ENCODE data around the gene OR1J2. TPM values are rescaled to one million over a fixed set of nuclear protein-coding genes. Genes with fewer than 3 reads are reported as not detected.

OR1J2 gene
- polyA plus RNA-seq, 3 donors = not detected

- Histone ChIP-seq H3K27me3 (ENCODE audit: control insufficient read depth in 2 of 2, insufficient read depth in 2 of 2, low read length in 2 of 2) (no peaks in the 10 kb centered on the region), H3K9me3 (replicated peaks in 1 of 2; ENCODE audit: control insufficient read depth in 1 of 2, insufficient read depth in 1 of 2, low read length in 2 of 2) (no peaks in the 10 kb centered on the region), H3K27ac (ENCODE audit: low read depth in 1 of 2, low read length in 2 of 2) (no peak overlapping the region), H2AFZ (ENCODE audit: insufficient read depth, low read depth, low read length, poor library complexity, severe bottlenecking) (no peak overlapping the region), H3K4me1 (ENCODE audit: control insufficient read depth in 1 of 2, insufficient read depth in 2 of 2, low read length in 2 of 2) (no peaks in the 10 kb centered on the region), H4K20me1 (ENCODE audit: insufficient read depth, low read length) (no peaks in the 10 kb centered on the region), H3K36me3 (replicated peaks in 1 of 2; ENCODE audit: control insufficient read depth in 1 of 2, insufficient read depth in 2 of 2, low read length in 2 of 2) (no peaks in the 10 kb centered on the region), H3K79me2 (ENCODE audit: insufficient read depth, low read length) (no peaks in the 10 kb centered on the region), H3K4me3 (replicated peaks in 1 of 3; ENCODE audit: low read depth in 2 of 3, low read length in 3 of 3) (no peak overlapping the region), H3K4me2 (replicated peaks; ENCODE audit: extremely low read depth, low read length, poor library complexity, severe bottlenecking) (no peak overlapping the region), H3K9ac (ENCODE audit: insufficient read depth, low read length, poor library complexity, severe bottlenecking) (no peak overlapping the region)
- no CpG with 5 or more reads among the region's 2 CpGs for WGBS (ENCODE audit: insufficient coverage)
- Mint-ChIP-seq H3K4me3 (no peak overlapping the region), H3K27me3 (ENCODE audit: low read depth in 3 of 3) (peaks cover 3 to 8% (median 5%) of the 10 kb centered on the region in 3 donors), H3K4me1 (no peaks in the 10 kb centered on the region), H3K36me3 (no peaks in the 10 kb centered on the region), H3K27ac (no peak overlapping the region), H3K9me3 (peaks cover 0 to 2% (median 0%) of the 10 kb centered on the region in 7 donors)
- TF ChIP-seq CTCF (IDR thresholded peaks at IDR 0.05) = no peak
- intact Hi-C loops (cut with micrococcal nuclease) = no loop called here
- DNase-seq = no peak
These were observed 34.9 kb upstream of the OR1J2 start for GRCh38 chr9:122475717-122476116.

- H3K9me3 ChIP-seq (replicated peaks in 1 of 2; ENCODE audit: control insufficient read depth in 1 of 2, insufficient read depth in 1 of 2, low read length in 2 of 2) = no peaks in the 10 kb centered on the region
- Mint-ChIP-seq H3K4me3 (no peak overlapping the region), H3K27ac (no peak overlapping the region), H3K27me3 (ENCODE audit: low read depth in 3 of 3) (peaks cover 5 to 6% (median 5%) of the 10 kb centered on the region in 3 donors), H3K4me1 (no peaks in the 10 kb centered on the region), H3K36me3 (no peaks in the 10 kb centered on the region), H3K9me3 (no peaks in the 10 kb centered on the region)
- no peak overlapping the region for H3K9ac ChIP-seq (ENCODE audit: insufficient read depth, low read length, poor library complexity, severe bottlenecking)
- DNase-seq = no peak
- H2AFZ ChIP-seq (ENCODE audit: insufficient read depth, low read depth, low read length, poor library complexity, severe bottlenecking) = no peak overlapping the region
- no peaks in the 10 kb centered on the region for H4K20me1 ChIP-seq (ENCODE audit: insufficient read depth, low read length)
- H3K79me2 ChIP-seq (ENCODE audit: insufficient read depth, low read length) = no peaks in the 10 kb centered on the region
- H3K36me3 ChIP-seq (replicated peaks in 1 of 2; ENCODE audit: control insufficient read depth in 1 of 2, insufficient read depth in 2 of 2, low read length in 2 of 2) = no peaks in the 10 kb centered on the region
- no peaks in the 10 kb centered on the region for H3K27me3 ChIP-seq (ENCODE audit: control insufficient read depth in 2 of 2, insufficient read depth in 2 of 2, low read length in 2 of 2)
- no peak overlapping the region for H3K27ac ChIP-seq (ENCODE audit: low read depth in 1 of 2, low read length in 2 of 2)
- H3K4me3 ChIP-seq (replicated peaks in 1 of 3; ENCODE audit: low read depth in 2 of 3, low read length in 3 of 3) = no peak overlapping the region
- intact Hi-C loops (cut with micrococcal nuclease) = no loop called here
- WGBS (ENCODE audit: insufficient coverage) = 88% methylated on average over 3 of the region's 3 CpGs
- H3K4me2 ChIP-seq (replicated peaks; ENCODE audit: extremely low read depth, low read length, poor library complexity, severe bottlenecking) = no peak overlapping the region
- no peaks in the 10 kb centered on the region for H3K4me1 ChIP-seq (ENCODE audit: control insufficient read depth in 1 of 2, insufficient read depth in 2 of 2, low read length in 2 of 2)
- no peak for TF ChIP-seq CTCF (IDR thresholded peaks at IDR 0.05)
These were observed 33.3 kb upstream of the OR1J2 start for GRCh38 chr9:122477346-122477745.
